ENCODE results near the gene MXD1. TPM values are rescaled to one million over a fixed set of nuclear protein-coding genes. Genes with fewer than 3 reads are reported as not detected.

MXD1 gene
- polyA plus RNA-seq, 1 of the 3 experiments (the other 2 are of a cell fraction) = 2.3 TPM

- Histone ChIP-seq H4K20me1 (ENCODE audit: insufficient read depth) (no peaks in the 10 kb centered on the region), H3K27me3 (ENCODE audit: insufficient read depth) (no peaks in the 10 kb centered on the region), H3K4me2 (no peak overlapping the region), H2AFZ (ENCODE audit: low read depth) (no peak overlapping the region), H3K27ac (ENCODE audit: low read depth in 2 of 2, low read length in 1 of 2) (no peak overlapping the region), H3K9ac (no peak overlapping the region), H3K36me3 (replicated peaks in 1 of 2; ENCODE audit: control insufficient read depth in 1 of 2, insufficient read depth in 2 of 2, low read length in 1 of 2) (no peaks in the 10 kb centered on the region), H3K4me1 (ENCODE audit: control insufficient read depth in 1 of 2, insufficient read depth in 2 of 2, low read depth in 1 of 2, low read length in 1 of 2) (peaks cover 0 to 3% of the 10 kb centered on the region in 2 experiments; a peak in 1 of 4 replicates), H3K79me2 (ENCODE audit: insufficient read depth) (no peaks in the 10 kb centered on the region), H3K9me2 (no peaks in the 10 kb centered on the region), H3K4me3 (ENCODE audit: low read depth in 2 of 2, low read length in 1 of 2) (no peak overlapping the region), H3K9me3 (no peaks in the 10 kb centered on the region), H3F3A (replicated peaks; ENCODE audit: insufficient read depth) (no peaks in the 10 kb centered on the region)
- DNase-seq = no peak
- 61% methylated on average over 4 of the region's 4 CpGs for WGBS (ENCODE audit: low lambda C conversion rate)
- CTCF ChIA-PET = no interaction called here
- POLR2A ChIA-PET = no interaction called here
- TF ChIP-seq, protein P1, sequence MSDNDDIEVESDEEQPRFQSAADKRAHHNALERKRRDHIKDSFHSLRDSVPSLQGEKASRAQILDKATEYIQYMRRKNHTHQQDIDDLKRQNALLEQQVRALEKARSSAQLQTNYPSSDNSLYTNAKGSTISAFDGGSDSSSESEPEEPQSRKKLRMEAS (IDR thresholded peaks at IDR 0.05; ENCODE audit: low read depth) = no peak
- TF ChIP-seq FOXM1 (IDR thresholded peaks at IDR 0.05; ENCODE audit: low read depth) (no peak), NRF1 (IDR thresholded peaks at IDR 0.05; ENCODE audit: low read depth, low read length) (no peak), IRF3 (IDR thresholded peaks at IDR 0.05; ENCODE audit: low read depth, low read length) (no peak), SMC3 (IDR thresholded peaks at IDR 0.05; ENCODE audit: low read depth, low read length) (no peak)
- TF ChIP-seq, protein P2, sequence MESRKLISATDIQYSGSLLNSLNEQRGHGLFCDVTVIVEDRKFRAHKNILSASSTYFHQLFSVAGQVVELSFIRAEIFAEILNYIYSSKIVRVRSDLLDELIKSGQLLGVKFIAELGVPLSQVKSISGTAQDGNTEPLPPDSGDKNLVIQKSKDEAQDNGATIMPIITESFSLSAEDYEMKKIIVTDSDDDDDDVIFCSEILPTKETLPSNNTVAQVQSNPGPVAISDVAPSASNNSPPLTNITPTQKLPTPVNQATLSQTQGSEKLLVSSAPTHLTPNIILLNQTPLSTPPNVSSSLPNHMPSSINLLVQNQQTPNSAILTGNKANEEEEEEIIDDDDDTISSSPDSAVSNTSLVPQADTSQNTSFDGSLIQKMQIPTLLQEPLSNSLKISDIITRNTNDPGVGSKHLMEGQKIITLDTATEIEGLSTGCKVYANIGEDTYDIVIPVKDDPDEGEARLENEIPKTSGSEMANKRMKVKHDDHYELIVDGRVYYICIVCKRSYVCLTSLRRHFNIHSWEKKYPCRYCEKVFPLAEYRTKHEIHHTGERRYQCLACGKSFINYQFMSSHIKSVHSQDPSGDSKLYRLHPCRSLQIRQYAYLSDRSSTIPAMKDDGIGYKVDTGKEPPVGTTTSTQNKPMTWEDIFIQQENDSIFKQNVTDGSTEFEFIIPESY (IDR thresholded peaks at IDR 0.05; ENCODE audit: borderline replicate concordance, low read depth) = no peak
Measured at GRCh38 chr2:69973335-69973735, 58.4 kb downstream of the MXD1 start.

DNA sequence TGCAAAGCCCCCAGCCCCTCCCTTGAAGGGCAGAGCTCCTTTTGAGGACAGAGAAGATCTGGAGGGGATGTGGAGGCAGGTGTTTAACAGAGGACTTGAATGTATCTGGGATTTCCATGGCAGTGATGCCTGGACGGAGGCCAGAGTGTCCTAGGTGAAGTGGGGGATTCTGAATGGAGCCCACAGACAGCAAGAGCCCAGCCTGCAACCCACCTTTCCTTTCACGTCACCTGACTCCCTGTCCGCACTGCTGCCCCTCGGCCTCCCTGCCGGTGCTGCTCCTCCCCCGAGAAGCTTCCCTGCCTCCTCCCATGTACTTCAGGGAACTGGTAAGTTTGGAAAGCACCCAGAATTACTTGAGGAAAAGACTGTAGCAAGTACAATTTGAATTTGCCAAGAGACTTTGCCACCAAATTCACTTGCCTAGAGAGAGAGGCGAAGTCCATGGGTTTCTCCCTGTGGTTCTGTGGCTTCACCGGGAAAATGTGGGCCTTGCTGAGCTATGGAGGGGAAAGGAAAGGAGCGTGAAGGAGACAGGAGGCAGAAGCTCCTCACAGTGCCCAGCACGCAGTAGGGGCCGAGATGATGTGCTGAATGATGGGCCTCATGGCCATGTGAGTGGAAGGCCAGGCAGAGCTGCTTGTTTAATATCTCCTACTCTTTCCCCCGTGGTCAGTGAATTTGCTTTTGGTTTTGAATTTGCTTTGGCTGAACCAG lies 60.4 kb downstream of the MXD1 start:
- 84% methylated on average over 12 of the region's 12 CpGs for WGBS (ENCODE audit: low lambda C conversion rate)
- CTCF ChIA-PET = interaction anchor here (0.7 kb wide), 1 partner anchor 9 kb away, joined by 3 read pairs; no protein-coding TSS in a partner anchor
- H3K9me3 ChIP-seq = no peaks in the 10 kb centered on the region

More for the DNA sequence above, 60.4 kb downstream of the MXD1 start:
- Histone ChIP-seq H3K36me3 (replicated peaks in 1 of 2; ENCODE audit: control insufficient read depth in 1 of 2, insufficient read depth in 2 of 2, low read length in 1 of 2) (no peaks in the 10 kb centered on the region), H2AFZ (ENCODE audit: low read depth) (no peak overlapping the region), H3K9me2 (no peaks in the 10 kb centered on the region), H3K4me2 (no peak overlapping the region), H3K27me3 (ENCODE audit: insufficient read depth) (no peaks in the 10 kb centered on the region), H3K4me3 (ENCODE audit: low read depth in 2 of 2, low read length in 1 of 2) (no peak overlapping the region), H3K79me2 (ENCODE audit: insufficient read depth) (no peaks in the 10 kb centered on the region), H4K20me1 (ENCODE audit: insufficient read depth) (no peaks in the 10 kb centered on the region), H3K9ac (no peak overlapping the region), H3K27ac (ENCODE audit: low read depth in 2 of 2, low read length in 1 of 2) (no peak overlapping the region), H3F3A (replicated peaks; ENCODE audit: insufficient read depth) (no peaks in the 10 kb centered on the region), H3K4me1 (ENCODE audit: control insufficient read depth in 1 of 2, insufficient read depth in 2 of 2, low read depth in 1 of 2, low read length in 1 of 2) (peaks cover 0 to 3% of the 10 kb centered on the region in 2 experiments; a peak in 1 of 4 replicates)
- no peak for DNase-seq
- POLR2A ChIA-PET = no interaction called here
- TF ChIP-seq EZH2phosphoT487 (IDR thresholded peaks at IDR 0.05; ENCODE audit: borderline replicate concordance, low read depth) (no peak), TCF12 (IDR thresholded peaks at IDR 0.05) (no peak), RAD21 (IDR thresholded peaks at IDR 0.05; ENCODE audit: low read length) (no peak), CTCF (IDR thresholded peaks at IDR 0.05) (no peak), RCOR1 (IDR thresholded peaks at IDR 0.05; ENCODE audit: low read length) (no peak), JUND (IDR thresholded peaks at IDR 0.05) (no peak), GATA2 (CRISPR knock-in tag; IDR thresholded peaks at IDR 0.05) (no peak), ELF1 (IDR thresholded peaks at IDR 0.05) (no peak), SIN3A (IDR thresholded peaks at IDR 0.05; ENCODE audit: borderline replicate concordance, low read depth, low read length) (no peak), NRF1 (IDR thresholded peaks at IDR 0.05; ENCODE audit: low read depth, low read length) (no peak), FOXJ3 (CRISPR knock-in tag; IDR thresholded peaks at IDR 0.05) (no peak), GABPA (IDR thresholded peaks at IDR 0.05; ENCODE audit: low read depth) (no peak)
- TF ChIP-seq, protein P2 (IDR thresholded peaks at IDR 0.05; ENCODE audit: borderline replicate concordance, low read depth) = no peak
- TF ChIP-seq, protein P1 (IDR thresholded peaks at IDR 0.05; ENCODE audit: low read depth) = no peak
